Activated effector memory CD4-positive, alpha-beta T cell treated with anti-CD3 and anti-CD28 coated beads, Interleukin-2, amount 50 U/mL, for 16 hours (primary cell): ENCODE measurements around the gene SNX33.
"Not testable (repeated sequence)": the region's sequence is repeated elsewhere in the genome, so short reads cannot be mapped to it uniquely, and the experiment has no call there.

ENCODE experiments used
- DNase-seq: peaks from one replicate; pipeline ENCODE4 v3.0.0-alpha.2; 2020

Gene SNX33

DNA sequence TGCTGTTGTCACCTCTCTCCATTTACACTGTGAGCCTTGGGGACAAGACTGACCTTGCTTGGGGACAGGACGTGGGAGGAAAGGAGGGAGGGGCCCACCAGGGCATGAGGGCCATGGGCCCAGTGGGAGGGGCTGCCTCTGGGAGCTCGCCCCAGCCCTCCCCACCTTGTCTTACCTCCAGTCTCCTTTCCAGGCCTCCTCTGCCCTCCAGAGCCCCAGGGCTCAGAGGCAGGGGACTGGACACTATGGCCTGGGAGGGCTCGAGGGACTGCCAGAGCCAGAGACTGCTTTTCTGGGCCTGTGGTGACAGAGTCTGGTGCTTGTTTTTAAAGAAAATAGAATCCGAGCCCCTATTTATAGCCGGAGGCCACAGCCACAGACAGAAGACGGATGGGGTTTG, 54.7 kb downstream of the SNX33 start:
- DNase-seq = no peak

DNA sequence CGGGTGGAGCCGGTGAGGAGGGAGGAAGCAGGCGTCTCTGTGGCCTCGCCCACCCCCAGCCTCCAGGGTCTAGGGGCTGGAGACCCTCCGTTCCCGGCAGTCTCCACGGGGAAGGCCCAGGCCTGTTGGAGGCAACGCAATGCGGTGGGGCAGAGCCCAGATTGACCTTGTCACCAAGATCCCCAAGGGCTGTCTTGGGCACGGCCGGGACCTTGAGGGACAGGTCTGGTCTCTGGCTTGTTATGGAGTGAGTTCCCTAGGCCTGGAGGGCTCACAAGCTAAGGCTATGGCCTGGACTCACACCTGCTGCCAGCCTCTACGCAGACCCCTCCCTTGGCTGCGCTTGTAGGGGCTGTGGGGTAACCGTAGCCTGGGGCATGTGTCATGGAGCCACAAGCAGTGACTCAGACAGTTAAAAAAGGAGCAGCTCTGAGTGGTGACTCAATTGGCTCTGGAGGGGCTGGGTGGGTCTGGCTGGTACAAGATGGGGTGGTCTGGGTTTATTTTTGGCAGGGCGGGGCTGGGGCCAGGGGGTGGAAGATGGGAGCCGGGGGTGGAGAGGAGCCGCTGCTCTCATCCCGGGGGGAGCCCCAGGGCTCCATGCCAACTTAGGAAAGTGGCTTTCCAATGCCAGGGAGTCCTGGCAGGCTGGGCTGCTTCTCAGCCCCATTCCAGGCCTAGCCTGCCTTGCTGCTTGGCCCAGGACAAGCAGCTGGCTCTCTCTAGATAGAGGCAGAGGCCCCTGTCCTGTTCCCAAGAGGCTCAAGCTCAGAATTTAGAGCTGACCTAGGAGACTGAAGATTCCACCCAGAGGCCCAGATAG, 55.9 kb downstream of the SNX33 start:
- DNase-seq = not testable (repeated sequence)

DNA sequence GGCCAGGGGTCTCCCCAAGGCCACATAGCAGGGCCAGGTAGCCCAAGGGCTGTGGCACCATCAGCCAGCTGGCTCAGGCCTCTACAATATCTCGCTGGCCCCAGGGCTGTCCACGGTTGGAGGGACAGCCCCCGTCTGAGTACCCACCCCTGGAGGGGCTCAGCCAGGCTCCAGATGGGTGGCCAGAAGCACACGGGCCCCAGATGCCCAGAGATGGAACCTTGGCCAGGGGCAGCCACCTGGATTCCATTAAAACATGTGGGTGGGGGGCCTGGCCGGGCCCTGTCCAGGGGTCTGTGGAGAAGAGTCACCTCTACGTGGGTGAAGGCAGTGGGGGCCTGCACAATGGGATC, 56.5 kb downstream of the SNX33 start:
- no peak for DNase-seq

DNA sequence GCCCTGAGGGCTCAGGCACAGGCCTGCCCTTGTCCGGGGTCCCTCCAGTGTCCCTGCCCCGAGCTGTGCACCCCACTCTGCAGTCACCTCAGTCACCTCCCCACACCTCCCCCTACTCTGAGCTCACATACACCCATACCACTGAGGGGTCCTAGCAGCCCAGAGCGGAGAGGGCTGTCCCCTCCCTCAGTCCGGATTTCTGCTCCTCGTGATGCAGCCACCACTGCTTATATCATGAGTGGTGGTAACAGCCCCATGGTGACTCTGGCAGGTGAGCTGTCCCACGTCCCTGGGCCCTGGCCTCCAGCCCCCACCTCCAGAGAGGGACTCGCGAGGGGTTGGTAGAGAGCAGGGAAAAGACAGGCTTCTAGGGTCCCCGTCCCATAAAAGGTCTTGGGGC, 56.9 kb downstream of the SNX33 start:
- no peak for DNase-seq

DNA sequence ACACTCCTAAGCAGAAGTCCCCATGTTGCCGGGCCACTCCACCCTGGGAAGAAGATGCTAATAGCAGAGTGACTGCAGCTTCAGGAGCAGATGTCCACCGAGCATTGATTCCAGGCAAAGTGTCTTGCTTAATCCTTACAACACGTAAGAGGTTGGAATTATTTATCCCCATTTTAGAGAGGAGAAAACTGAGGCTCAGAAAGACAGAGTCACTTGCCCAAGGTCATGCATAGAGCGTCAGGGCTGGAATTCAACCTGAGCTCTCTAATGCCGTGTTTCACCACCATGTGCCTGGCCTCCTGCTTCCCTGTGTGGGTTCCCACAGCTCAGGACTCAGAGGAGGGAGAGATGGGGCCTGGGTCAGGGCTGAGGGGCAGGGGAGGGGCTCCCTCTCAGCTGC, 57.7 kb downstream of the SNX33 start:
- DNase-seq = not testable (repeated sequence)

DNA sequence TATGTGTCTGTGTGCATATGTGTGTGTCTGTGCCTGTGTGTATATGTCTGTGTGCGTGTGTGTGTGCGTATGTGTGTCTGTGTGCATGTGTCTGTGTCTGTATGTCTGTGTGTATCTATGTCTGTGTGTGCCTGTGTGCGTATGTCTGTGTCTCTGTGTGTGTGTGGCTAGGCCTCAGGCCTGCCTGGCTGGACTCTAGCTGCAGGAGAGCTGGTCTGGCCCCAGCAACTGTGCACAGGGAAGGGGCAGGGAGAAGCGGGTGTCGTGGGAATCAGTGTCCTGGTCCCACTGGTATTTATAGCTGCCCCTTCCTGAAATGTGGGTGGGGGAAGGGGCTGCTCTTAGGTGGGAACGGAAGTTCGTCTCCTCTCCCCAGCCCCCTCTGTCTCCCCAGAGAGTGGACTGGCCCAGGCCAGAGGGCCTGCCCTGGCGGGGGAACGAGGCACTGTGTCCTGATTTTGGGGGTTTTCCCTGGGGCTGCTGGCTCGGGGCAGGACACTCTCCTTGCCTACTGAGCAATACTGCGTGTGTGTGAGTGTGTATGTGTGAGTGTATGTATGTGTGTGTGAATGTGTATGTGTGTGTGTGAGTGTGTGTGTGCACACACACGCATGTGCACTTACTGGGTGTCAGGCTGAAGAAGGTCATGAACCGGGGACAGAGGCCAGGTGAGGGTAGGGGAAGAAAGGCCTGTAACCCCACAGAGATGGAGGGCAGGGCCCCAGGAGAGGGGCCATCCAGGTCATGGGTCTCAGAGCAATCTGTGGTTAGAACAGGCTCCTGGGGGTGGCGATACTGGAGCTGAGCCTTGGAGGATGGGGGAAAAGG, 58.4 kb downstream of the SNX33 start:
- DNase-seq = no peak

DNA sequence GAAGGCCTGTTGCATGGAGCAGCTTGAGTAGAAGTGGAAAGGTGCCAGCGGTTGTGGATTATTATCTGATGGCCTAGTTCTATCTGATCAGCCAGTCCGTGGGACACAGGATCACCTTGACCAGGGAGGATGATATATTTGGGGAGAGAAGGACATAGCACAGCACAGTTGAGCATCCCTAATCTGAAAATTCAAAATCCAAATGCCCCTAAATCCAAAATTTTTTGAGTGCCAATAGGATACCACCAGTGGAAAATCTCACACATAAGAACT, 58.9 kb downstream of the SNX33 start:
- DNase-seq = no peak

DNA sequence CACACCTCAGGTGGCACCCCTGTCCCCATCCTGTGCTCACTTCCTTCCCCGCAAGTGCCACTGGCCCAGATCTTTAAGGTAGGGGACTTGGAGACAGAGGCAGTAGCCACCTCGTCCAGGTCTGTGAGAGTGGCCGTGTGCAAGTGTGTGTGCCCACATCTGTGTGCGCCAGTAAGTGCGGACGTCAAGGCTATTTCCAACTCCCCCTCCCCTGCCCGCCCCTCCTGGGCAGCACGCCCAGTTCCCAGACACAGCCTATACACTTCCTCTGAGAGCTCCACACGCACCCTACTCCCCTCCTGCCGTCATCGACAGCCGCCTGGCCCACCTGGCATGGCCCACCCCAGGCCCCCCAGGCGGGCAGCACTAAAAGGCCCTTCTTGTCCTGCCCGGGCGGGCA, 61.7 kb downstream of the SNX33 start:
- DNase-seq = not testable (repeated sequence)

DNA sequence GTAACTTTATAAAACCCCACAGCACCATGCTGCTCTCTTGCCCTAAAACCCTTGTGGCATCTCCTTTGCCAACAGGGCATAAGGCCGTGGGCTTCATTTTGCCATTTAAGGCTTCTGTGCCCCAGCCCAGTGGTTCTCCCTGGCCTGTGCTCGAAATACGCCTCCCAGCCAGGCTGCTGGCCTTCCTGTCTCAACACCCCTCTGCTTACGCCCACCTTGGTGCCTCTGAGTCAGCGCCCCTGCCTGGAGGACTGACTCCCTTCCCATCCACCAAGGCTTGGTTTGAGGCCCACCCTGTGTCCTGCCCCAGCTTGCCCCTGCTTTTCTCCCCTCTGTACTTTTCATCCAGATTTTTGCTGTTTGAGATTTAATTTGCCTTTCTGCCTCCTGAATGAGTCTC, 63.2 kb downstream of the SNX33 start:
- not testable (repeated sequence) for DNase-seq

DNA sequence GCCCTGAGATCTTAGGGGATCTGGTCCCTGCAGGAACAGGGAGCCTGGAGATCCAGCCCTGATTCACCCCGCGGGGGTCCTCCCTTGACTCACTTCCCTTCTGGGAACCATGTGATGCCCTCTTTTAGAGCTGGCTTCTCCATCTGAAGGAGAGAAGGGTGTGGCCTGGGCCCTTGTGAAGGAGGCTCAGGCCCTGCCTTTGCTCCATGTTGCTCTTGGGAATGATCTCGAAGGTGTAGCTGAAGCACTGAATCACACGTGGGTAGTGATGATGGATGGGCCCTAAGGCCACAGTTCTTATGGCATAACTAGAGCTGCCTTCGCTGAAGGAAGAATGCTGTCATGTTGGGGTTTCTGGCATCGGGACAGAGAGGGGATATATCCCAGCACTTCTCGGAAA, 63.8 kb downstream of the SNX33 start:
- not testable (repeated sequence) for DNase-seq
